Retinal pigment epithelial cell (primary cell): ENCODE results near the gene SCNN1B.

ENCODE experiments used
- DNase-seq: peaks from one replicate; pipeline ENCODE4 v3.0.0-alpha.2; 2010; ENCODE audit warnings: low read depth
- H3K4me3 ChIP-seq: 2 replicates; pipeline ENCODE4 v1.5.1; 2011; ENCODE audit warnings: mild to moderate bottlenecking, low read length, control low read depth, moderate library complexity
- CTCF ChIP-seq: conservative IDR thresholded peaks from 2 replicates; pipeline ENCODE4 v1.5.1; 2011; ENCODE audit warnings: low read depth, low read length, control low read depth, inconsistent platforms

SCNN1B gene

GRCh38 chr16:23330583-23331249 lies 28.6 kb downstream of the SCNN1B start:
- DNase-seq: no peak
- no peak for TF ChIP-seq CTCF
- H3K4me3 ChIP-seq: no peak overlapping the region

- H3K4me3 ChIP-seq: no peak overlapping the region
- TF ChIP-seq CTCF: no peak
- DNase-seq: no peak
Measured at GRCh38 chr16:23333034-23333579, 31.0 kb downstream of the SCNN1B start.

GRCh38 chr16:23333831-23334456 lies 31.8 kb downstream of the SCNN1B start:
- H3K4me3 ChIP-seq: no peak overlapping the region
- TF ChIP-seq CTCF: no peak
- no peak for DNase-seq

DNA sequence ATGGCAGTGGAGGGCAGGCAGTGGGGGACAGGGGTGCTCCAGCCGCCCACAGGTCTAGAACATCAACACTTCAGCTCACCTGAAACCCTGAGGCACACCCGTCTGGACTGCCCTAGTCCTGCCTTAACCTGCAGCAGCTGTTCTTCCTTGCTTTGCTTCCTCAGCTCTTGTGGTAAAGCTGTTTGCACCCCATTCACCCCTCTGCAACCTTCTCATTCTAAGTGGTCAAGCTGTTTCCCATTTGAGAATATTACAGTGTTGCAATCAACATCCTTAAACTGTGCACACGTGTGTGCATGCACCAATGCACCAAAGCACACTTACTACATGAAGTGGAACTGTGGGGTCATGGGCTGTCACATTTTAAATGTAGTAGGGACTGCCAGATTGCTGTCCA lies 32.4 kb downstream of the SCNN1B start:
- TF ChIP-seq CTCF: no peak
- DNase-seq: no peak
- H3K4me3 ChIP-seq: no peak overlapping the region

GRCh38 chr16:23334950-23335349 lies 32.8 kb downstream of the SCNN1B start:
- TF ChIP-seq CTCF: no peak
- no peak overlapping the region for H3K4me3 ChIP-seq
- no peak for DNase-seq

DNA sequence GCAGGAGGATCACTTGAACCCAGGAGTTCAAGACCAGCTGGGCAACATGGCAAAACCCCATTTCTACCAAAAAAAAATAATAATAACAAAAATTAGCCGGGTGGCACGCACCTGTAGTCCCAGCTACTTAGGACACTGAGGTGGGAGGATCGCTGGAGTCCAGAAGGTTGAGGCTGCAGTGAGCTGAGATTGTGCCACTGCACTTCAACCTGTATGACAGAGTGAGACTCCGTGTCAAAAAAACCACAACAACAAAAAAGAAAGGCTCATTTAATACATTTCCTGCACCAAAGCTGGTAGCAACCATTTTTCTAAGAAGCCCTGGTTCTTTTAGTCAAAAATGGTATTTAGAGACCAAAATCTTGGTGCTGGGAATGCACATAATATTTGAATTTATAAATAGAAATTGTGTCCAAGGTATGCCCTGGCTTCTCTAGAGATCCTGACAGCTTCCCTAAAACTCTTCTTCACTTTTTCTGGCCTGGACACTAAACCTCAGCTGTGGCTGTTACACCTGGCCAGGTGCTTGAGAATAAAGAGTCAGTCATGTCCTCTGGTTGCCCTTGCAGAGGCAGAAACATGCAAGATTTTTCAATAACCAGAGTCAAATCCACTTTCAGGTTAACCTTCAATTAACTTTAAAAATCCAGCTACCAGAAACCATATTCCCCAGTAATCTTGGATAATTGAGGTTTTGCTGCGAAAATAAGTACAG lies 35.9 kb downstream of the SCNN1B start:
- no peak for DNase-seq
- H3K4me3 ChIP-seq: no peak overlapping the region
- no peak for TF ChIP-seq CTCF
